IPS-20b (cell line): ENCODE measurements around the gene DAB2.
"Not testable (repeated sequence)": the region's sequence is repeated elsewhere in the genome, so short reads cannot be mapped to it uniquely, and the experiment has no call there.

ENCODE experiments used
- H3K27ac ChIP-seq: one replicate; pipeline ENCODE4 v1.5.1; 2013; ENCODE audit warnings: low read length
- H3K27me3 ChIP-seq: 2 replicates; pipeline ENCODE4 v1.6.1; 2013; ENCODE audit warnings: mild to moderate bottlenecking, low read length, inconsistent platforms; ENCODE audit not compliant: insufficient read depth
- H3K36me3 ChIP-seq: 2 replicates; pipeline ENCODE4 v1.6.1; 2013; ENCODE audit warnings: low read depth, mild to moderate bottlenecking, inconsistent platforms, low read length, moderate library complexity; ENCODE audit not compliant: insufficient read depth
- H3K4me1 ChIP-seq: 2 replicates; pipeline ENCODE4 v1.6.1; 2013; ENCODE audit warnings: mild to moderate bottlenecking, control low read depth, inconsistent platforms, low read length, moderate library complexity; ENCODE audit not compliant: insufficient read depth
- H3K4me3 ChIP-seq: 2 replicates; pipeline ENCODE4 v1.5.1; 2013; ENCODE audit warnings: mild to moderate bottlenecking, low read length, inconsistent platforms
- H3K9ac ChIP-seq: 2 replicates; pipeline ENCODE4 v1.6.1; 2013; ENCODE audit warnings: low read depth, mild to moderate bottlenecking, inconsistent platforms, low read length, moderate library complexity
- H3K9me3 ChIP-seq: 2 replicates; pipeline ENCODE4 v1.6.1; 2013; ENCODE audit warnings: mild to moderate bottlenecking, low read depth, low read length, inconsistent platforms; ENCODE audit not compliant: insufficient read depth

DAB2 gene

DNA sequence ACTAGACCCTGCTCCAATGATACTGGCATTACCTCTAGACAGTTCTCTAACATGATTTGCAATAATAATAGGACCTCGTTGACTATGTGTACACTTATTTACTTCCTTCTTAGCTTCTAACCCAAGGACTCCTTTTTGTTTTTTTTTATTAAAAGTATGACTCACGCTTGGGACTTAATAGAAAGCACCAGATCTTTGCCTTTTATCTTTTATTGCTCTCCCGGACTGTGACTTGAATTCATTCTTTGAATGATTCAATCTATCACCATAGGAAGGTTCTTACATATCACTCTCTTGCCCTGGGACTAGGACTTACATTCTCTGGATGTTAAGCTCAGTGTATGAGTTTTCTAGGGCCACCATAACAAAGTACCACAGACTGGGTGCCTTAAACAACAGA, 69.5 kb downstream of the DAB2 start:
- Histone ChIP-seq H3K27ac (no peak overlapping the region), H3K9me3 (peaks cover 12% of the 10 kb centered on the region), H3K9ac (no peak overlapping the region), H3K4me1 (peaks cover 4% of the 10 kb centered on the region; the same call in 1 of the 2 replicates), H3K27me3 (no peaks in the 10 kb centered on the region), H3K4me3 (no peak overlapping the region), H3K36me3 (no peaks in the 10 kb centered on the region)

DNA sequence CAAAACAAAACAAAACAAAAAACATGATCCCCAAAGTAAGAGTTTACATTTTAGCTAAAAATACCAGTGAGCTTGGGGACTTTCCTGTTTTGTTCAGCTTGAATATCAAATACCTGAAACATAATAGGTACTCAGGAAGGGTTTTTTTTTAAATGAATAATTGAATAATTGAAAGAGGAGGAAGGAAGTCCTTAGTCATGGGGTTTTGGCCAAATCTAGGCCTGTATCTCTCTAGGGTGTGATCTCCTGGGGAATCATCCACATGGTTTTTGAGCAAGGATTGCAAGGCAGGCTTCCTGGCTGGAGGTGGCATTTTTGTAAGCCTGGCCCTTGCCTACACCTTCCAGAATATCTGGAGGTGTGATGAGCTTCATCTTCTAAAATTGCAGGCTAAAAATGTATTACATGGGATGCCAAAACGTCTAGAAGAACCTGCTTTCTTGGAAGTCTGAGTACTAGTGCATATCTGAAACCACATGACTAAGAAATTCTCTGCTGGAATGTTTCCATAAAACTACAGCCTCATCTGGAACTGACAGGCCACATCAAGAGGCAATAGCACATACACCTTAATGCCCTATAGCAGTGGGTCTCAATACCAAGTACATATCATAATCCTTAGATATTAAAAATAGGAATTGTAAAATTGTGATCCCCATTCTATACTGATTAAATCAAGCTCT, 70.9 kb downstream of the DAB2 start:
- Histone ChIP-seq H3K4me1 (peaks cover 4% of the 10 kb centered on the region; the same call in 1 of the 2 replicates), H3K9me3 (peaks cover 11% of the 10 kb centered on the region), H3K27me3 (no peaks in the 10 kb centered on the region), H3K36me3 (no peaks in the 10 kb centered on the region), H3K4me3 (no peak overlapping the region), H3K9ac (no peak overlapping the region), H3K27ac (no peak overlapping the region)

DNA sequence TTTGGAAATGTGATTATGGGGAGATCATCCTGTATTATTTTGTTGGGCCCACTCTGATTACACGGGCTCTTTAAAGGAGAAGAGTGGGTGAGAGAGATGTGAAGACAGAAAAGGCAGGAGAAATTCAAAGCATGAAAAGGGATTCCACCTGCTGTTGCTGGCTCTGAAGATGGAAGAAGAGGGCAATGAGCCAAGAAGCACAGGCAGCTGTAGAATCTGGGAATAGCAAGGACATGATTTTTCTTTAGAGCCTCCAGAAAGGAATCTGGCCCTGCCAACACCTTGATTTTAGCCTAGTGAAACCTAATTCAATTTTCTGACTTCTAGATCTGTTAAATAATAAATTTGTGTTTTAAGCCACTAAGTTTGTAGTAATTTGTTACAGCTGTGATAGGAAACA, 71.8 kb downstream of the DAB2 start:
- Histone ChIP-seq H3K36me3 (no peaks in the 10 kb centered on the region), H3K27ac (no peak overlapping the region), H3K4me1 (peaks cover 4% of the 10 kb centered on the region; the same call in 1 of the 2 replicates), H3K9me3 (peaks cover 11% of the 10 kb centered on the region), H3K27me3 (no peaks in the 10 kb centered on the region), H3K9ac (no peak overlapping the region), H3K4me3 (no peak overlapping the region)

DNA sequence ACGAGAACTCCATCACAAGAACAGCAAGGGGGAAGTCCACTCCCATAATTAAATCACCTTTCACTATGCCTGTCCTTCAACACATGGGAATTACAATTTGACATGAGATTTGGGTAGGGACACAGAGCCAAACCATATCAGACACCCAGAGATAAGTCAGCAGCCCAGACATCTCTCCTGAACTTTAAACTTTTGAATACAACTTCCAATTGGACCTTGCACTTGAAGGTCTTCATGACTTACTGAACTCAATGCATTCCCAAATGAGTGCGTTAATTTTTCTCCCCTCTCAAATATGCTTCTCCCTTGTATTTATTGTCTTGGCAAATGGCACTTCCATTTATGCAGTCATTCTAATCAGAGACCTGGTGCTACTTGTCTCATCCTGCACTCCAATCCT, 72.6 kb downstream of the DAB2 start:
- H3K4me3 ChIP-seq = no peak overlapping the region
- no peak overlapping the region for H3K9ac ChIP-seq
- H3K9me3 ChIP-seq = peaks cover 11% of the 10 kb centered on the region
- no peaks in the 10 kb centered on the region for H3K27me3 ChIP-seq
- no peaks in the 10 kb centered on the region for H3K36me3 ChIP-seq
- peaks cover 4% of the 10 kb centered on the region; the same call in 1 of the 2 replicates for H3K4me1 ChIP-seq
- no peak overlapping the region for H3K27ac ChIP-seq

DNA sequence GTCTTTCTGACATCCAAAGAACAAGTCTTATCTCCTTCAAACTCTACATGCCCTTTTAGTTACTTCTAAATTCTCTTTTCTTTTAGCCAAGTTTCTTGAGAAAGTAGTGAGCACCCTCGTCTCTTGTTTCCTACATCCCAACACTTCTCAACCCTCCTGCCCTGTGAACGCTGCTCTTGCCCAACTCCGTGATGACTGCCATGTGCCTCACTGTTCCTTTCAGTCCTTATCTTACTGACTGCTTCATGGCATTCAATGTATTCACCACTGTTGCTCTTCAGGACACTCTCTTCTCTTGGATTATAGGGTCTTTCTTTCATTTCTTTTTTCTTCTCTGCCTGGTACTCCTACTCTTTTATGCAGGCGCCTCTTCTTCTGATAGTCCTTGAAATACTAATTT, 75.3 kb downstream of the DAB2 start:
- H3K9me3 ChIP-seq = peaks cover 11% of the 10 kb centered on the region
- H3K27ac ChIP-seq = no peak overlapping the region
- H3K4me3 ChIP-seq = no peak overlapping the region
- no peaks in the 10 kb centered on the region for H3K27me3 ChIP-seq
- H3K36me3 ChIP-seq = no peaks in the 10 kb centered on the region
- no peaks in the 10 kb centered on the region for H3K4me1 ChIP-seq
- no peak overlapping the region for H3K9ac ChIP-seq

DNA sequence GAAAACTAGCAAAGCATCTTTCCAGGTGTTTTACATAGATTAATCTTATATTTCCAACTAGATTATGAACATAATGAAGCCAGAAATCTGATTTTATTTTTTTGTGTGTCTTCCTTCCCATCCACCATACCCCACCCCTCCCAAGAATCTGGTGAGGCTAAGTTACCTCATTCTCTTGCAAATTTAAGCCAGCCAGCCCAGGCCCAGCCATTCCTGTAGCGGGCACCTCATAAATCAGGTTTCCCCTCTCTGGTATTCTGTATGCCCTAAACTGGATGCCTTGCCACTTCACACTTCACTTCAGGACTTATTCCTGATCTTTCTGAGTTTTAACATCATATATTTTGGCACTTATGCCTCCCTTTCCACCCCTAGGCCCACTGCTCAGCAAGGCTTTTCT, 82.3 kb downstream of the DAB2 start:
- H3K9ac ChIP-seq = no peak overlapping the region
- H3K4me3 ChIP-seq = no peak overlapping the region
- no peak overlapping the region for H3K27ac ChIP-seq
- H3K27me3 ChIP-seq = no peaks in the 10 kb centered on the region
- no peaks in the 10 kb centered on the region for H3K36me3 ChIP-seq
- peaks cover 4% of the 10 kb centered on the region for H3K4me1 ChIP-seq
- peaks cover 7% of the 10 kb centered on the region; the same call in 1 of the 2 replicates for H3K9me3 ChIP-seq

DNA sequence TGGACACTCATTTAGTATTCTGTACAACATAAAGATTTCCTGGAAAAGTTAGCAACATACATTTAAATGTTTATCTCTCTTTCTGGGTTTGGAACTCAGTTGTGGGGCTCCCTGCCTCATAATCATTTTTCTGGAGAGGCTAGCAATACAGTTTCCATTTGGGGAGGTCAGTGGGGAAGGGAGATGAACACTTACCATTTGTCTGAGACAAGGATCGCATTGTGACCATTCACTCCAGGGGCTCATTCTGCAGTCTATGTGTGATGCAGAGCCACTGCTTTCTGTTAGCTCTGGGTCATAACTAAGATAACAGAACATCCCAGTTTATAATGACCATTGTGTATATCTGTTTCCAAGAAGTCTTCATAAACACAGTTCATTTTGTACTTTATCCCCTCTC, 82.9 kb downstream of the DAB2 start:
- H3K36me3 ChIP-seq = no peaks in the 10 kb centered on the region
- peaks cover 7% of the 10 kb centered on the region; the same call in 1 of the 2 replicates for H3K9me3 ChIP-seq
- no peaks in the 10 kb centered on the region for H3K27me3 ChIP-seq
- no peak overlapping the region for H3K9ac ChIP-seq
- H3K27ac ChIP-seq = no peak overlapping the region
- peaks cover 4% of the 10 kb centered on the region for H3K4me1 ChIP-seq
- no peak overlapping the region for H3K4me3 ChIP-seq

DNA sequence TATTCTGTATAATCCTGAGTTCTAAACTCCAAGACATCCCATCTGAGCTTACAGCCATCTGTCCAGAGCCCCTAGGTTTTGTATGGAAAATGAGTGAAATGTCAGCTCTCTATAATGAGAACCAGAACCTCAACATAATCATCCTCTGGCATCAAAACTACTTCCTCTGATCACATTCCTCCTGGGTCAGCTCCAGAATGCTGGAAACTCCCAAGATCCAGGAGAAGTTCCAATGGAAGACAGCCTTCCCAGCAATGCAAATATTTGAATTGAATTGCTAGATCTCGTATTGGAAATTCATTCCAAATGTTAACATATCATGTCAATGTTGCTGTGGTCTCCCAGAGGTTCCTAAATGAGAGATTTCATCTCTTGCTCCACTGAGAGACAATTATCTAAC, 84.3 kb downstream of the DAB2 start:
- Histone ChIP-seq H3K36me3 (no peaks in the 10 kb centered on the region), H3K9me3 (peaks cover 7% of the 10 kb centered on the region; the same call in 1 of the 2 replicates), H3K4me3 (no peak overlapping the region), H3K4me1 (peaks cover 4% of the 10 kb centered on the region), H3K27me3 (no peaks in the 10 kb centered on the region), H3K9ac (no peak overlapping the region), H3K27ac (no peak overlapping the region)

DNA sequence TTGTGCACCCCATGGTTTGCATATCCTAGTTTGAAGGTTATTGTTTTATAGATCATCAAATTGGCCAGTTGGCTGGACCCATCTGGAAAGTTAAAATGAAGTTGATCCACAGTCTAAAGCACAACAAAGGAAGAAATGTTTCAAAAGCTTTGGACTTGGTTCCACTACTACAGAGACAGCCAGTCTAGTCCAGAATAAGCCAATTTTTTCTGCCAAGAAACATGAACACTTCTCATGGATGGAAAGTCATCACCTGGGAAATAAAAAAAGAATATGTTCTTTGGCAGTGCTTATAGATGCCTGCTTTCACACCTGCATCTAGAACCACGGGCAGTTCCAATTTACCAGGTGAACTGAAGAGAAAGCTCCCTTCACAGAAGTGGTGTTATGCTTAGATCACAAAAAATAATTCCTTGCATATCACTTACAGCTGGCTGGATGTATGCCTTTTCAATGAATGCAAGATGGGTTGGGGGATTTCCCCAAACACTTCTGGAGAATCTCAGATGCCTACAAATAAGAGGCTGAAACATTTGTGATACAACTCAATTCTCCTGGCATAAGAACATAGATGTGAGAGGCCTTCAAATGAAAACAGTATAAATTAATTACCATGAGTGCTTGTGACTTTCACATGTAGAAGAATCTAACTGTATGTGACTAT, 87.4 kb downstream of the DAB2 start:
- Histone ChIP-seq H3K27me3 (no peaks in the 10 kb centered on the region), H3K36me3 (no peaks in the 10 kb centered on the region), H3K9ac (no peak overlapping the region), H3K9me3 (peaks cover 5% of the 10 kb centered on the region), H3K4me1 (no peaks in the 10 kb centered on the region), H3K27ac (no peak overlapping the region), H3K4me3 (no peak overlapping the region)

DNA sequence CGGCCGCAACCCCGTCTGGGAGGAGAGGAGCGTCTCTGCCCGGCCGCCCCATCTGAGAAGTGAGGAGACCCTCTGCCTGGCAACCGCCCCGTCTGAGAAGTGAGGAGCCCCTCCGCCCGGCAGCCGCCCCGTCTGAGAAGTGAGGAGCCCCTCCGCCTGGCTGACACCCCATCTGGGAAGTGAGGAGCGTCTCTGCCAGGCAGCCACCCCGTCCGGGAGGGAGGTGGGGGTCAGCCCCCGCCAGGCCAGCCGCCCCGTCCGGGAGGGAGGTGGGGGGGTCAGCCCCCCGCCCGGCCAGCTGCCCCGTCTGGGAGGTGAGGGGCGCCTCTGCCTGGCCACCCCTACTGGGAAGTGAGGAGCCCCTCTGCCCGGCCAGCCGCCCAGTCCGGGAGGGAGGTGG, 90.5 kb downstream of the DAB2 start:
- H3K27me3 ChIP-seq, H3K9ac ChIP-seq, H3K4me3 ChIP-seq, H3K27ac ChIP-seq, H3K36me3 ChIP-seq, H3K4me1 ChIP-seq, H3K9me3 ChIP-seq: not testable (repeated sequence)

DNA sequence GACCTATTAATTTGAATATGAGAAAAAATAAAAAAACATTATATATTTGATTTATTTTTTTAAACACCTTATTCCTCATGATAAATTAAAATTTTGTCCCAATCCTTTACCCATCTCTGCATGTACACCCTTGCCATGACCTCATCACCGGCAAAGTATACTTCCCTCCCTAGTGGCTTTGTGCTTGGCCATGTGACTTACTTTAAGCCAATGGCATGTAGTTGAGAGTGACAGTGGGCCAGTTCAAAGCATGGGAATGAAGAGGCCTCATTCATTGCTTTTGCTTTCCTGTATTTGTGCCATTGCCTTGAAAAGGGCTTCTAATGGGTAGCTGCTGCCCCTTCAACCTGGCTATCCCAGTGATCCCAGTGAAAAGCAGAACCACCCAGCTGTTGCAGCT, 91.7 kb downstream of the DAB2 start:
- Histone ChIP-seq H3K27ac (no peak overlapping the region), H3K9ac (no peak overlapping the region), H3K36me3 (no peaks in the 10 kb centered on the region), H3K4me1 (no peaks in the 10 kb centered on the region), H3K9me3 (peaks cover 5% of the 10 kb centered on the region), H3K4me3 (no peak overlapping the region), H3K27me3 (no peaks in the 10 kb centered on the region)

DNA sequence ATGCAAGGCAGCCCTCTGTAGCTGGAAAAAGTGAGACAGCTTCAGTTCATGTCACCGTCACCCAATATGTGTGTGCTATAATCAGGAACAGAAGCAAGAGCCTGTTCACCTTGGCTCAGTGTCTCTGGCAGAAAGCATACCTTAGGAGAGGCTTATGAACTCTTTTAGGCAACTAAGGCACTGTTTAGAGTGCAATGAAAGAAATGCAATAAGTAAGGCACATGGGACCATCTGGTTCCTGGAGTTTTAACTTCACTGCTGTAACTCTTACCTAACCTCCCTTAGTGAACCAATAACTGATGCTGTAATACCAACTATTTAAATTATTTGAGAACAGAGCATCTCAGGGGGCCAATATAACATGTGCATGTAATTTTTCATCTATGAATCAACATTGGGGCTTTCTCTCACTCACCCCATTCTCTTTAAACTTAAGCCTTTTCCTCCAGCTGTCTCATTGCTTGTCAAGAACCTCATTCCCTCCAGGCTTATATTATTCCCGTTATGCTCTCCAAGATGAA, 92.9 kb downstream of the DAB2 start:
- Histone ChIP-seq H3K4me3 (no peak overlapping the region), H3K9me3 (peaks cover 5% of the 10 kb centered on the region), H3K27ac (no peak overlapping the region), H3K9ac (no peak overlapping the region), H3K4me1 (no peaks in the 10 kb centered on the region), H3K27me3 (no peaks in the 10 kb centered on the region), H3K36me3 (no peaks in the 10 kb centered on the region)
